B cell (primary cell): ENCODE data around the gene CCDC24. TPM values are rescaled to one million over a fixed set of nuclear protein-coding genes. Genes with fewer than 3 reads are reported as not detected.
A peak's percentile ranks its signal among the peaks of the same experiment; 100 is the strongest.

Source experiments
- ATAC-seq: fragments of 200-7000 bp; cut with Tn5 transposase; one replicate; pipeline ENCODE4 v1.10.0; 2021; ENCODE audit warnings: low read depth, mild to moderate bottlenecking, moderate number of reproducible peaks, moderate library complexity
- CTCF ChIA-PET: fragments of 350-600 bp; sonication (Branson Sonifier 250); formaldehyde crosslinking; loops from one replicate; lab custom pipeline; 2021; ENCODE audit warnings: antibody characterized with exemption, inconsistent platforms; lab: Charles Lee
- POLR2A ChIA-PET: fragments of 350-600 bp; sonication (Branson Sonifier 250); formaldehyde crosslinking; loops from one replicate; lab custom pipeline; 2021; ENCODE audit warnings: antibody characterized with exemption; lab: Charles Lee
- DNase-seq: peaks from one replicate; pipeline ENCODE4 v3.0.0; 2013
- H2AFZ ChIP-seq: 2 replicates; pipeline ENCODE4 v1.6.1; 2012; ENCODE audit warnings: mild to moderate bottlenecking, low read depth, low read length; ENCODE audit not compliant: insufficient read depth, poor library complexity, severe bottlenecking
- H3K27ac ChIP-seq, 2 donors: 1 replicate in 1 of 2; 2 replicates in 1 of 2; pipeline ENCODE4 v1.5.1; 2012 to 2013; ENCODE audit warnings: low read length in 2 of 2, mild to moderate bottlenecking in 2 of 2, moderate library complexity in 1 of 2
- H3K27me3 ChIP-seq, 4 experiments: fragments of 200-600 bp in 1 of 4; sonication (generic) in 1 of 4; replicated peaks in 1 of 4; 1 replicate in 2 of 4; 2 replicates in 2 of 4; pipeline versions ENCODE4 v1.6.1 to v1.7.0; 2013 to 2016; ENCODE audit warnings: low read length in 3 of 4, mild to moderate bottlenecking in 2 of 4, mixed read lengths in 1 of 4, moderate library complexity in 1 of 4; ENCODE audit not compliant: insufficient read depth in 4 of 4, control insufficient read depth in 3 of 4; ENCODE audit errors: control extremely low read depth in 1 of 4
- H3K36me3 ChIP-seq, 2 experiments: replicated peaks in 1 of 2; 1 replicate in 1 of 2; 2 replicates in 1 of 2; pipeline versions ENCODE4 v1.6.1 to v1.7.1; 2013; ENCODE audit warnings: low read length in 1 of 2; ENCODE audit not compliant: insufficient read depth in 2 of 2, control insufficient read depth in 1 of 2; ENCODE audit errors: control extremely low read depth in 1 of 2, extremely low read depth in 1 of 2
- H3K4me1 ChIP-seq, 2 donors: fragments of 200-600 bp in 1 of 2; sonication (generic) in 1 of 2; 1 replicate in 1 of 2; 2 replicates in 1 of 2; pipeline versions ENCODE4 v1.5.1 to v1.6.1; 2013 to 2017; ENCODE audit warnings: low read length in 2 of 2; ENCODE audit not compliant: control insufficient read depth in 2 of 2, insufficient read depth in 2 of 2
- H3K4me2 ChIP-seq: replicated peaks from 2 replicates; pipeline ENCODE3; 2012; ENCODE audit warnings: mild to moderate bottlenecking, low read depth, low read length; ENCODE audit not compliant: poor library complexity, severe bottlenecking
- H3K4me3 ChIP-seq, 5 experiments: fragments of 200-600 bp in 1 of 5; sonication (generic) in 1 of 5; 1 replicate in 3 of 5; 2 replicates in 2 of 5; pipeline versions ENCODE4 v1.5.1 to v1.7.0; 2011 to 2016; ENCODE audit warnings: low read length in 4 of 5, mild to moderate bottlenecking in 4 of 5, low read depth in 2 of 5, control low read depth in 1 of 5, moderate library complexity in 1 of 5; ENCODE audit not compliant: insufficient read depth in 1 of 5; ENCODE audit errors: control extremely low read depth in 1 of 5, extremely low read depth in 1 of 5
- H3K79me2 ChIP-seq: fragments of 200-600 bp; sonication (generic); one replicate; pipeline ENCODE4 v1.6.0; 2016; ENCODE audit warnings: low read length; ENCODE audit not compliant: control insufficient read depth, insufficient read depth
- H3K9ac ChIP-seq: fragments of 200-600 bp; sonication (generic); 2 replicates; pipeline ENCODE4 v1.6.1; 2017; ENCODE audit warnings: mild to moderate bottlenecking, low read length, moderate library complexity
- H3K9me3 ChIP-seq, 3 donors: one replicate each; pipeline versions ENCODE4 v1.6.1 to v1.7.1; 2013; ENCODE audit warnings: low read length in 2 of 3; ENCODE audit not compliant: control insufficient read depth in 2 of 3, insufficient read depth in 1 of 3; ENCODE audit errors: control extremely low read depth in 1 of 3
- H4K20me1 ChIP-seq: 2 replicates; pipeline ENCODE4 v1.6.0; 2012; ENCODE audit warnings: mild to moderate bottlenecking, low read length; ENCODE audit not compliant: insufficient read depth, control insufficient read depth, poor library complexity, severe bottlenecking
- H3K27ac Mint-ChIP-seq: one replicate; pipeline ENCODE4 v1.8.0; 2021; ENCODE audit warnings: mixed read lengths
- H3K27me3 Mint-ChIP-seq: one replicate; pipeline ENCODE4 v1.8.0; 2021; ENCODE audit warnings: mixed read lengths
- H3K4me1 Mint-ChIP-seq: one replicate; pipeline ENCODE4 v1.8.0; 2021; ENCODE audit warnings: mixed read lengths
- H3K4me3 Mint-ChIP-seq: one replicate; pipeline ENCODE4 v1.8.0; 2021; ENCODE audit warnings: mixed read lengths
- H3K9me3 Mint-ChIP-seq: one replicate; pipeline ENCODE4 v1.8.0; 2022; ENCODE audit warnings: mixed read lengths; ENCODE audit not compliant: insufficient read depth
- CTCF ChIP-seq: fragments of 200-600 bp; IDR thresholded peaks from one replicate; pipeline ENCODE4 v1.8.0; 2022; ENCODE audit warnings: antibody characterized with exemption, mild to moderate bottlenecking
- EZH2 ChIP-seq: IDR thresholded peaks from 2 replicates; pipeline ENCODE4 v1.6.1; 2012; ENCODE audit warnings: borderline replicate concordance, low read depth, mild to moderate bottlenecking, moderate library complexity, low read length; ENCODE audit not compliant: insufficient read depth, poor library complexity, severe bottlenecking
- WGBS: methylation state at CpG from one replicate; pipeline ENCODE4 v1.1.5; 2013; ENCODE audit warnings: missing lambda C conversion rate; ENCODE audit not compliant: insufficient coverage; 5-methylcytosine and 5-hydroxymethylcytosine counted together
- intact Hi-C: fragments of 100-400 bp; cut with micrococcal nuclease; formaldehyde crosslinking; loops from one replicate; pipeline ENCODE4 v1.10.0; 2022
- polyA plus RNA-seq: library from polyadenylated mRNA; depleted of rRNA; stranded (reverse); fragments of >200 nt; gene quantifications from 2 replicates; pipeline ENCODE4 v1.2.3, GENCODE V29; 2012
- total RNA-seq, 2 donors: library from RNA; stranded (reverse); fragments of 120-200 nt in 1 of 2; gene quantifications; 1 replicate in 1 of 2; 2 replicates in 1 of 2; pipeline versions ENCODE4 v1.2.3 to v1.2.4, GENCODE V29; 2013 to 2022

CCDC24 gene
- total and polyA plus RNA-seq, 2 donors (not counting 1 experiment from before 2014, with no cell fraction given) = 10.1 to 18.4 TPM

GRCh38 chr1:43945674-43946235 is 45.6 kb upstream of the CCDC24 start:
- Histone ChIP-seq H3K4me3 (peak overlapping the region; percentile 50 to 90 (median 78)), H3K36me3 (peaks cover 0 to 9% of the 10 kb centered on the region in 2 experiments), H3K4me1 (peaks cover 15 to 25% of the 10 kb centered on the region in 2 donors), H3K27me3 (no peaks in the 10 kb centered on the region), H2AFZ (peak overlapping the region; percentile 92), H4K20me1 (peaks cover 5% of the 10 kb centered on the region), H3K27ac (peak overlapping the region in 1 of 2 donors; percentile 95), H3K79me2 (peaks cover 27% of the 10 kb centered on the region), H3K9me3 (no peaks in the 10 kb centered on the region), H3K9ac (peak overlapping the region; percentile 93), H3K4me2 (peak overlapping the region; percentile 84)
- TF ChIP-seq CTCF (no peak), EZH2 (no peak)
- POLR2A ChIA-PET = interaction anchor here (0.5 kb wide), 1 partner anchor 1358 kb away, joined by 3 read pairs; no protein-coding TSS in a partner anchor
- 0% methylated on average over 2 of the region's 3 CpGs for WGBS
- H3K9me3 Mint-ChIP-seq = no peaks in the 10 kb centered on the region
- H3K27me3 Mint-ChIP-seq = no peaks in the 10 kb centered on the region
- peak overlapping the region; percentile 98 for H3K27ac Mint-ChIP-seq
- ATAC-seq (no peak), DNase-seq (no peak)
- H3K4me3 Mint-ChIP-seq = peak overlapping the region; percentile 93
- peaks cover 37% of the 10 kb centered on the region for H3K4me1 Mint-ChIP-seq
- intact Hi-C loops = loop anchor here (1.0 to 10.0 kb wide), 9 partner anchors 24 to 1181 kb away; partner anchors contain the start of genes ATP6V0B, C1orf50, CCDC24 and CDC20
- CTCF ChIA-PET = interaction anchor here (0.7 to 5.0 kb wide), 9 partner anchors 8 to 182 kb away, joined by 3 to 41 read pairs (median 5); partner anchors contain the start of genes ARTN and ATP6V0B
